H1 (cell line): Measurements from ENCODE around the gene SLC2A10. TPM values are rescaled to one million over a fixed set of nuclear protein-coding genes. Genes with fewer than 3 reads are reported as not detected.

Experiments
- BCL11A ChIP-seq, 2 experiments: IDR thresholded peaks; one replicate each; pipeline ENCODE4 v1.6.1; 2011; ENCODE audit warnings: low read depth in 2 of 2, low read length in 2 of 2, mild to moderate bottlenecking in 2 of 2
- BRCA1 ChIP-seq: IDR thresholded peaks from 2 replicates; pipeline ENCODE4 v1.6.1; 2012; ENCODE audit warnings: low read depth, low read length, improper control_type of control experiment
- EGR1 ChIP-seq: IDR thresholded peaks from 2 replicates; pipeline ENCODE4 v1.6.1; 2011; ENCODE audit warnings: low read depth, low read length, borderline replicate concordance
- EP300 ChIP-seq, 2 experiments: IDR thresholded peaks; 1 replicate in 1 of 2; 2 replicates in 1 of 2; pipeline ENCODE4 v1.6.1; 2011 to 2012; ENCODE audit warnings: low read depth in 2 of 2, low read length in 2 of 2, mild to moderate bottlenecking in 2 of 2, borderline replicate concordance in 1 of 2, inconsistent platforms in 1 of 2, moderate library complexity in 1 of 2
- FOSL1 ChIP-seq: IDR thresholded peaks from 2 replicates; pipeline ENCODE4 v1.6.1; 2011; ENCODE audit warnings: mild to moderate bottlenecking, low read depth, low read length, moderate library complexity; ENCODE audit not compliant: insufficient read depth
- HDAC2 ChIP-seq, 2 experiments: fragments of 300-600 bp in 1 of 2; sonication (generic) in 1 of 2; IDR thresholded peaks; 2 replicates each; pipeline ENCODE4 v1.6.1; 2011 to 2012; ENCODE audit warnings: low read depth in 2 of 2, low read length in 2 of 2, mild to moderate bottlenecking in 2 of 2, moderate library complexity in 2 of 2, borderline replicate concordance in 1 of 2, inconsistent platforms in 1 of 2
- JUN ChIP-seq: IDR thresholded peaks from 2 replicates; pipeline ENCODE4 v1.6.1; 2011; ENCODE audit warnings: low read depth, mild to moderate bottlenecking, improper control_type of control experiment, low read length
- KDM1A ChIP-seq: fragments of 200-600, 300-600 bp; sonication (generic); IDR thresholded peaks from 2 replicates; pipeline ENCODE4 v1.7.1; 2016; ENCODE audit warnings: mild to moderate bottlenecking, low read length, borderline replicate concordance
- POU5F1 ChIP-seq: IDR thresholded peaks from 2 replicates; pipeline ENCODE4 v1.6.1; 2011; ENCODE audit warnings: low read depth, mild to moderate bottlenecking, low read length, moderate library complexity
- RNF2 ChIP-seq: fragments of 200-900, 300-1000 bp; sonication (generic); IDR thresholded peaks from 2 replicates; pipeline ENCODE4 v1.7.1; 2016; ENCODE audit warnings: borderline replicate concordance, low read depth, mild to moderate bottlenecking, antibody characterized with exemption, low read length; ENCODE audit not compliant: poor library complexity, severe bottlenecking; ENCODE audit errors: missing control alignments
- SAP30 ChIP-seq: fragments of 300-600 bp; sonication (generic); IDR thresholded peaks from 2 replicates; pipeline ENCODE4 v1.7.1; 2012; ENCODE audit warnings: low read length, moderate library complexity, mild to moderate bottlenecking, inconsistent platforms; ENCODE audit not compliant: insufficient read depth, insufficient replicate concordance
- SP2 ChIP-seq: IDR thresholded peaks from 2 replicates; pipeline ENCODE4 v1.6.1; 2012; ENCODE audit warnings: mild to moderate bottlenecking, low read length, inconsistent platforms
- polyA plus RNA-seq, 7 experiments: library from polyadenylated mRNA; depleted of rRNA in 3 of 7; stranded (reverse) in 5 of 7; unstranded in 2 of 7; fragments of >200 nt in 5 of 7; fragments of 200-250 nt in 2 of 7; gene quantifications; 1 replicate in 5 of 7; 2 replicates in 1 of 7; 4 replicates in 1 of 7; pipeline versions ENCODE4 v1.2.1 to v1.2.3, GENCODE V29; 2011 to 2013; ENCODE audit warnings: missing spikeins in 2 of 7, mixed read lengths in 2 of 7
- total RNA-seq: library from RNA; stranded (reverse); fragmentation: NEBNext Ultra II Directional; extraction: Animal tissue kit (Norgen Biotek cat#: 25700); gene quantifications from 2 replicates; pipeline ENCODE4 v1.2.1, GENCODE V29; 2021
- TF ChIP-seq, protein P1 (sequence below): IDR thresholded peaks from 2 replicates; pipeline ENCODE4 v1.6.1; 2011; ENCODE audit warnings: low read length, improper control_type of control experiment
- TF ChIP-seq, protein P2 (sequence below): IDR thresholded peaks from 2 replicates; pipeline ENCODE4 v1.6.1; 2012; ENCODE audit warnings: inconsistent platforms
- TF ChIP-seq, protein P3 (sequence below): IDR thresholded peaks from 2 replicates; pipeline ENCODE4 v1.6.1; 2011; ENCODE audit warnings: low read depth, mild to moderate bottlenecking, low read length; ENCODE audit not compliant: insufficient read depth
- TF ChIP-seq, protein P4 (sequence below), 3 experiments: IDR thresholded peaks; 1 replicate in 2 of 3; 2 replicates in 1 of 3; pipeline versions ENCODE4 v1.5.1 to v1.6.1; 2011; ENCODE audit warnings: low read length in 3 of 3, mild to moderate bottlenecking in 3 of 3, inconsistent platforms in 2 of 3, low read depth in 1 of 3, moderate library complexity in 1 of 3; ENCODE audit not compliant: insufficient read depth in 1 of 3; ENCODE audit errors: control extremely low read depth in 1 of 3

The SLC2A10 gene
- total and polyA plus RNA-seq, 2 of the 8 experiments (the other 6 are each of a cell fraction or from before 2014, with no cell fraction given): 9.0 to 9.7 TPM

DNA sequence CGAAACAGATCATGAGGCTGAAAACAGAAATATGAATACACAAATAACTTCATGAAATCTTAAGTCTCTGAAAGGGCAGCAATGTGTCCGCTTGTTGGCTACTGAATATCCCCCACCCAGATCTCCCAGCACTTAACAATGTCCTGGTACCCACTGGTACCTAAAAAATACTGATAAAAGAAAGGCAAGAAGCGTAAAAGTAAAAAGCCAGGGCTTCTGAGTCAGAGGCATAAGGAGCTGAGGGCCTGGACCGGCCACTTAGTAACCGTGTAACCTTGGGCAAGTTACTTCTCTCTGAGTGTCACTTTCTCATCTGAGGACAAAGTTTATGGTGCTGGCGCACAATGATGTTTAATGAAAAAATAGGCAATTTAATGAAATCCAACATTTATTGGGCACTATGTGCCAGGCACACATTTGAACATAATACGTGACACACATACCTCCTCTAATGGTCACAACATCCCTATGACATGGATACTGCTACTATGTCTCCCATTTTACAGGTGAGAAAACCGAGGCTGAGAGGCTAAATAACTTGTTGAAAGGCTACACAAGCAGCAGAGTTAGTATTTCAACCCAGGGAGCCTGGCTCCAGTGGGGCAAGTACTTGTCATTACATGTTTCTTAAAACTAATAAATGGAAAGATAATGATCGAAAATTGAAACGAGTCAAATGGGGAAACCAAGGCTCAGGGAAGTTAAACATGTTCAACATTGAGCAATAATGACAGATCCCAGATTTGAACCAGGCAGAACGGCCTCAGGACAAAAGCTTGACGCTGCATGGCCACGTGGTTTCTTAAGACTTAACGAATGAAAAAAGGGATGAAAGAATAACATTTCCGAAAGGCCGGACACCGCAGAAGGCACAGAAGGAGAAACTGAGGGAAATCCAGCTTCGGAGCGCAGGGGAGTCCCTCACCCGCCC, 21.0 kb upstream of the SLC2A10 start (continued):
- TF ChIP-seq, protein P1, sequence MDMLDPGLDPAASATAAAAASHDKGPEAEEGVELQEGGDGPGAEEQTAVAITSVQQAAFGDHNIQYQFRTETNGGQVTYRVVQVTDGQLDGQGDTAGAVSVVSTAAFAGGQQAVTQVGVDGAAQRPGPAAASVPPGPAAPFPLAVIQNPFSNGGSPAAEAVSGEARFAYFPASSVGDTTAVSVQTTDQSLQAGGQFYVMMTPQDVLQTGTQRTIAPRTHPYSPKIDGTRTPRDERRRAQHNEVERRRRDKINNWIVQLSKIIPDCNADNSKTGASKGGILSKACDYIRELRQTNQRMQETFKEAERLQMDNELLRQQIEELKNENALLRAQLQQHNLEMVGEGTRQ: 0 out of 2 replicates have a peak, but pooled peaks have one; percentile 4
- TF ChIP-seq HDAC2 (IDR thresholded peaks at IDR 0.05; ENCODE audit: borderline replicate concordance in 1 of 2, low read depth in 2 of 2, low read length in 2 of 2) (peak in 1 of 2 experiments; percentile 31; a peak in 1 of 4 replicates), EP300 (IDR thresholded peaks at IDR 0.05; ENCODE audit: borderline replicate concordance in 1 of 2, low read depth in 2 of 2, low read length in 2 of 2) (no peak), RNF2 (no peak), JUN (no peak), POU5F1 (no peak), BRCA1 (no peak), SP2 (no peak), SAP30 (peak; percentile 31), EGR1 (no peak; the same call in 1 of the 2 replicates), BCL11A (IDR thresholded peaks at IDR 0.05; ENCODE audit: low read depth in 2 of 2, low read length in 2 of 2) (no peak), FOSL1 (no peak), KDM1A (peak; percentile 96)
- TF ChIP-seq, protein P2, sequence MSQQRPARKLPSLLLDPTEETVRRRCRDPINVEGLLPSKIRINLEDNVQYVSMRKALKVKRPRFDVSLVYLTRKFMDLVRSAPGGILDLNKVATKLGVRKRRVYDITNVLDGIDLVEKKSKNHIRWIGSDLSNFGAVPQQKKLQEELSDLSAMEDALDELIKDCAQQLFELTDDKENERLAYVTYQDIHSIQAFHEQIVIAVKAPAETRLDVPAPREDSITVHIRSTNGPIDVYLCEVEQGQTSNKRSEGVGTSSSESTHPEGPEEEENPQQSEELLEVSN: no peak
- TF ChIP-seq, protein P3, sequence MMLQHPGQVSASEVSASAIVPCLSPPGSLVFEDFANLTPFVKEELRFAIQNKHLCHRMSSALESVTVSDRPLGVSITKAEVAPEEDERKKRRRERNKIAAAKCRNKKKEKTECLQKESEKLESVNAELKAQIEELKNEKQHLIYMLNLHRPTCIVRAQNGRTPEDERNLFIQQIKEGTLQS: no peak
- TF ChIP-seq, protein P4, sequence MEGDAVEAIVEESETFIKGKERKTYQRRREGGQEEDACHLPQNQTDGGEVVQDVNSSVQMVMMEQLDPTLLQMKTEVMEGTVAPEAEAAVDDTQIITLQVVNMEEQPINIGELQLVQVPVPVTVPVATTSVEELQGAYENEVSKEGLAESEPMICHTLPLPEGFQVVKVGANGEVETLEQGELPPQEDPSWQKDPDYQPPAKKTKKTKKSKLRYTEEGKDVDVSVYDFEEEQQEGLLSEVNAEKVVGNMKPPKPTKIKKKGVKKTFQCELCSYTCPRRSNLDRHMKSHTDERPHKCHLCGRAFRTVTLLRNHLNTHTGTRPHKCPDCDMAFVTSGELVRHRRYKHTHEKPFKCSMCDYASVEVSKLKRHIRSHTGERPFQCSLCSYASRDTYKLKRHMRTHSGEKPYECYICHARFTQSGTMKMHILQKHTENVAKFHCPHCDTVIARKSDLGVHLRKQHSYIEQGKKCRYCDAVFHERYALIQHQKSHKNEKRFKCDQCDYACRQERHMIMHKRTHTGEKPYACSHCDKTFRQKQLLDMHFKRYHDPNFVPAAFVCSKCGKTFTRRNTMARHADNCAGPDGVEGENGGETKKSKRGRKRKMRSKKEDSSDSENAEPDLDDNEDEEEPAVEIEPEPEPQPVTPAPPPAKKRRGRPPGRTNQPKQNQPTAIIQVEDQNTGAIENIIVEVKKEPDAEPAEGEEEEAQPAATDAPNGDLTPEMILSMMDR (IDR thresholded peaks at IDR 0.05; ENCODE audit: control extremely low read depth in 1 of 3, insufficient read depth in 1 of 3, low read depth in 1 of 3, low read length in 3 of 3): no peak
